Measurements from ENCODE around the gene OR10A4.

DNA sequence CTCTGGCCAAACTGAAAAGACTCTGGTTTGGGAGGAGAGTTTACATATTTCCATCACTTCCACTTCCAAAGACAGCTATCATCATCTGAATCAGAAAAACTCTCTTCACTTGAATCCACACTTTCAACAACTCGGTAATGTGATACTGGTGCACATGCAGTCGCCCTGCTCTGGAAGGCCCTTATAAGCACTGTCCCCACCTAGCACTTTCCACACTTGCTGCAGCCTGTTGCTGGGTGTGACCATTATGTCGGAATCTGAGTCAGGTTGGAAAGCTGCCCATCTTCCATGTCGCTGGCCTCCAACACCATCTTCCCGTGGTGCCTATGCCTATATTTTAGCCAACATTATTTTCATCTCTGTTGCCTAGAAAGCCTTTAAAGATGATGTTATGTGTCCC lies 32.1 kb upstream of the OR10A4 start:
- TF ChIP-seq POLR2AphosphoS5 (IDR thresholded peaks at IDR 0.05; ENCODE audit: low read depth, low read length) (no peak), TAF1 (IDR thresholded peaks at IDR 0.05; ENCODE audit: low read depth, low read length) (no peak), POLR2A (IDR thresholded peaks at IDR 0.05; ENCODE audit: low read depth, low read length) (no peak), POU2F2 (IDR thresholded peaks at IDR 0.05; ENCODE audit: low read depth, low read length) (no peak), SPI1 (IDR thresholded peaks at IDR 0.05; ENCODE audit: low read depth, low read length) (no peak)

All from GM12891 (cell line).